GM12878 (cell line): Measurements from ENCODE around the gene COPRS. TPM values are rescaled to one million over a fixed set of nuclear protein-coding genes. Genes with fewer than 3 reads are reported as not detected.
A peak's percentile ranks its signal among the peaks of the same experiment; 100 is the strongest.

Source experiments
- ATAC-seq: fragments of 200-7000 bp; cut with Tn5 transposase; 3 replicates; pipeline ENCODE4 v1.9.1; 2020; ENCODE audit warnings: mild to moderate bottlenecking, moderate library complexity
- BruUV-seq: library from RNA; stranded (reverse); fragments of 400-500 nt; replicated peaks from 2 replicates; lab custom pipeline; 2021; lab: Mats Ljungman, UMichigan
- CTCF ChIA-PET: fragments of 300-600 bp; sonication (Branson Sonifier 250); formaldehyde crosslinking; extraction: SDS; loops from one replicate; lab custom pipeline; 2021; ENCODE audit warnings: inconsistent platforms; lab: Yijun Ruan, JAX
- POLR2A ChIA-PET: fragments of 350-600 bp; formaldehyde crosslinking; extraction: SDS; loops from one replicate; lab custom pipeline; 2021; ENCODE audit warnings: inconsistent platforms; lab: Charles Lee
- RAD21 ChIA-PET: fragments of 300-600 bp; sonication (Branson Sonifier 250); formaldehyde crosslinking; loops from one replicate; lab custom pipeline; 2023; ENCODE audit warnings: antibody characterized with exemption; ENCODE audit not compliant: unreplicated experiment; lab: Charles Lee
- SMC1A ChIA-PET: fragments of 300-600 bp; sonication (Branson Sonifier 250); formaldehyde crosslinking; loops from one replicate; lab custom pipeline; 2023; ENCODE audit not compliant: unreplicated experiment, uncharacterized antibody; lab: Charles Lee
- DNase-seq: peaks from one replicate; pipeline ENCODE4 v3.0.0-alpha.2; 2011; ENCODE audit warnings: low read depth, low spot score
- FAIRE-seq: peaks from 3 replicates; lab custom pipeline; 2011; peaks lifted over from hg19 to GRCh38; lab: Jason Lieb, UNC
- H2AFZ ChIP-seq: 2 replicates; pipeline ENCODE4 v1.6.0; 2011; ENCODE audit warnings: low read depth, low read length, control low read depth; ENCODE audit not compliant: control insufficient read depth
- H3K27ac ChIP-seq: 2 replicates; pipeline ENCODE4 v1.5.1; 2011; ENCODE audit warnings: control low read depth; ENCODE audit not compliant: control insufficient read depth, insufficient read depth
- H3K27me3 ChIP-seq, 2 experiments: replicated peaks in 1 of 2; 2 replicates each; pipeline versions ENCODE4 v1.6.0 to v1.6.1; 2011; ENCODE audit warnings: low read length in 1 of 2; ENCODE audit not compliant: control insufficient read depth in 2 of 2, insufficient read depth in 2 of 2
- H3K36me3 ChIP-seq, 2 experiments: 2 replicates each; pipeline ENCODE4 v1.5.1; 2011; ENCODE audit warnings: low read length in 1 of 2; ENCODE audit not compliant: control insufficient read depth in 2 of 2, insufficient read depth in 2 of 2
- H3K4me1 ChIP-seq: 2 replicates; pipeline ENCODE4 v1.6.1; 2011; ENCODE audit warnings: mild to moderate bottlenecking, low read length, moderate library complexity, mixed read lengths; ENCODE audit not compliant: control insufficient read depth, insufficient read depth
- H3K4me2 ChIP-seq: 2 replicates; pipeline ENCODE4 v1.6.0; 2011; ENCODE audit warnings: control low read depth; ENCODE audit not compliant: control insufficient read depth, insufficient read depth
- H3K4me3 ChIP-seq: fragments of 200-600 bp; sonication (generic); 2 replicates; pipeline ENCODE4 v1.5.1; 2016
- H3K79me2 ChIP-seq: 2 replicates; pipeline ENCODE4 v1.6.0; 2011; ENCODE audit warnings: low read length; ENCODE audit not compliant: control insufficient read depth, insufficient read depth
- H3K9ac ChIP-seq: 2 replicates; pipeline ENCODE4 v1.8.0; 2011; ENCODE audit warnings: low read length, control low read depth, mixed read lengths; ENCODE audit not compliant: control insufficient read depth, insufficient read depth
- H3K9me3 ChIP-seq: replicated peaks from 3 replicates; pipeline ENCODE4 v1.5.1; 2011; ENCODE audit warnings: mild to moderate bottlenecking, low read length; ENCODE audit not compliant: control insufficient read depth, insufficient read depth
- H4K20me1 ChIP-seq: 2 replicates; pipeline ENCODE4 v1.6.0; 2011; ENCODE audit not compliant: control insufficient read depth, insufficient read depth
- BACH1 ChIP-seq: fragments of 450-650 bp; IDR thresholded peaks from 2 replicates; pipeline ENCODE4 v1.6.1; 2017; ENCODE audit warnings: mild to moderate bottlenecking, borderline replicate concordance
- HCFC1 ChIP-seq: fragments of 150-350 bp; IDR thresholded peaks from 2 replicates; pipeline ENCODE4 v1.6.1; 2014; ENCODE audit warnings: low read length
- KDM1A ChIP-seq: fragments of 200-600 bp; sonication (generic); IDR thresholded peaks from 2 replicates; pipeline ENCODE4 v1.6.1; 2016; ENCODE audit warnings: borderline replicate concordance
- SMAD5 ChIP-seq: IDR thresholded peaks from 2 replicates; pipeline ENCODE4 v1.6.1; 2016; ENCODE audit warnings: antibody characterized with exemption, low read depth
- SREBF2 ChIP-seq: IDR thresholded peaks from 2 replicates; pipeline ENCODE4 v1.6.1; 2012; ENCODE audit warnings: mild to moderate bottlenecking, low read length
- YY1 ChIP-seq: IDR thresholded peaks from 2 replicates; pipeline ENCODE4 v1.6.1; 2011; ENCODE audit warnings: low read depth, mild to moderate bottlenecking, low read length
- ZNF622 ChIP-seq: fragments of 450-650 bp; IDR thresholded peaks from 2 replicates; pipeline ENCODE4 v1.6.1; 2017; ENCODE audit warnings: mild to moderate bottlenecking, inconsistent platforms
- whole genome bisulfite sequencing: methylation state at CpG from one replicate; pipeline ENCODE4 v1.1.6; 2016; ENCODE audit warnings: low lambda C conversion rate; ENCODE audit not compliant: insufficient replicate concordance, insufficient coverage; ENCODE audit errors: missing lambda C conversion rate; 5-methylcytosine and 5-hydroxymethylcytosine counted together
- in situ Hi-C: fragments of 300-500 bp; cut with MboI; formaldehyde crosslinking; loops from 9 replicates; pipeline ENCODE4 v1.14.3; 2018; ENCODE audit warnings: mixed read lengths
- intact Hi-C: fragments of 100-400 bp; cut with micrococcal nuclease; formaldehyde crosslinking; loops from one replicate; pipeline ENCODE4 v1.14.2; 2022; ENCODE audit not compliant: unreplicated experiment
- polyA plus RNA-seq, 11 experiments: library from polyadenylated mRNA; depleted of rRNA in 4 of 11; unstranded in 6 of 11; stranded (reverse) in 5 of 11; fragments of >200 nt; fragmentation: Nextera tagmentation in 4 of 11; fragmentation: Illumina TruSeq in 1 of 11; extraction: Ambion mirVana in 4 of 11; extraction: Trizol in 1 of 11; gene quantifications; 1 replicate in 1 of 11; 2 replicates in 10 of 11; pipeline versions ENCODE4 v1.2.1 to v1.2.3, GENCODE V29; 2011 to 2016; ENCODE audit warnings: inconsistent platforms in 2 of 11, missing spikeins in 2 of 11, low read depth in 1 of 11
- total RNA-seq, 4 experiments: library from RNA; depleted of rRNA in 3 of 4; stranded (reverse); fragments of >200 nt in 3 of 4; fragmentation: Illumina TruSeq in 1 of 4; extraction: Trizol in 1 of 4; gene quantifications; 2 replicates each; pipeline versions ENCODE4 v1.2.1 to v1.2.3, GENCODE V29; 2013 to 2021
- TF ChIP-seq, protein P1 (sequence below): fragments of 450-650 bp; IDR thresholded peaks from 2 replicates; pipeline ENCODE4 v1.6.1; 2017; ENCODE audit warnings: low read depth, mild to moderate bottlenecking, moderate library complexity
- TF ChIP-seq, protein P2 (sequence below): IDR thresholded peaks from 2 replicates; pipeline ENCODE4 v1.6.1; 2012; ENCODE audit warnings: low read length, inconsistent platforms

Gene COPRS
- total and polyA plus RNA-seq, 10 of the 15 experiments (the other 5 are each of a cell fraction or from before 2014, with no cell fraction given): 6.3 to 41.9 (median 31.4) TPM

DNA sequence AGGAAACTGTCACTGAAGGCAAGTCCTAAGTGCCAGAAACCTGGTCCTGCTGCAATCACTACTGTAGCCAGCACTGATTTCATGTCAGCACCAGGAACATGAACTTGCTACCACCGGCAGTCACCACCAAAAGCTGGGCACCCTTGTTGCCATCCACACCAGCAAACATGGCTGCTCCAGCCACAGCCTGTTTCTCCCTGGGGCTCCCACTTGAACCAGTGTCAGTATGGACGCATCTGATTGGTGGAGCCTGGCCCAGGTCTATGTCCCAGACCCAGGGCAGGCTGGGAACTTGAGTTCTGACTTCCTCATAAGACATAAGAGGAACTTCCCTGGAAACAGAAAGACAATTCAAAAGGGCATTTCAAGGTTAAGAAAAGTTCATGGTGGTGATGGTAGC, 56.5 kb downstream of the COPRS start:
- no peak overlapping the region for H3K9ac ChIP-seq
- BruUV-seq: no TSS peak
- no peaks in the 10 kb centered on the region for H3K36me3 ChIP-seq
- no peaks in the 10 kb centered on the region for H4K20me1 ChIP-seq
- no peaks in the 10 kb centered on the region for H3K4me1 ChIP-seq
- no peak overlapping the region for H3K27ac ChIP-seq
- TF ChIP-seq SREBF2: no peak
- no peak for TF ChIP-seq KDM1A
- TF ChIP-seq ZNF622: no peak
- TF ChIP-seq, protein P1, sequence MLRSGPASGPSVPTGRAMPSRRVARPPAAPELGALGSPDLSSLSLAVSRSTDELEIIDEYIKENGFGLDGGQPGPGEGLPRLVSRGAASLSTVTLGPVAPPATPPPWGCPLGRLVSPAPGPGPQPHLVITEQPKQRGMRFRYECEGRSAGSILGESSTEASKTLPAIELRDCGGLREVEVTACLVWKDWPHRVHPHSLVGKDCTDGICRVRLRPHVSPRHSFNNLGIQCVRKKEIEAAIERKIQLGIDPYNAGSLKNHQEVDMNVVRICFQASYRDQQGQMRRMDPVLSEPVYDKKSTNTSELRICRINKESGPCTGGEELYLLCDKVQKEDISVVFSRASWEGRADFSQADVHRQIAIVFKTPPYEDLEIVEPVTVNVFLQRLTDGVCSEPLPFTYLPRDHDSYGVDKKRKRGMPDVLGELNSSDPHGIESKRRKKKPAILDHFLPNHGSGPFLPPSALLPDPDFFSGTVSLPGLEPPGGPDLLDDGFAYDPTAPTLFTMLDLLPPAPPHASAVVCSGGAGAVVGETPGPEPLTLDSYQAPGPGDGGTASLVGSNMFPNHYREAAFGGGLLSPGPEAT: no peak
- TF ChIP-seq, protein P2, sequence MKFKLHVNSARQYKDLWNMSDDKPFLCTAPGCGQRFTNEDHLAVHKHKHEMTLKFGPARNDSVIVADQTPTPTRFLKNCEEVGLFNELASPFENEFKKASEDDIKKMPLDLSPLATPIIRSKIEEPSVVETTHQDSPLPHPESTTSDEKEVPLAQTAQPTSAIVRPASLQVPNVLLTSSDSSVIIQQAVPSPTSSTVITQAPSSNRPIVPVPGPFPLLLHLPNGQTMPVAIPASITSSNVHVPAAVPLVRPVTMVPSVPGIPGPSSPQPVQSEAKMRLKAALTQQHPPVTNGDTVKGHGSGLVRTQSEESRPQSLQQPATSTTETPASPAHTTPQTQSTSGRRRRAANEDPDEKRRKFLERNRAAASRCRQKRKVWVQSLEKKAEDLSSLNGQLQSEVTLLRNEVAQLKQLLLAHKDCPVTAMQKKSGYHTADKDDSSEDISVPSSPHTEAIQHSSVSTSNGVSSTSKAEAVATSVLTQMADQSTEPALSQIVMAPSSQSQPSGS: no peak
- 0 out of 2 replicates have a peak, but pooled peaks have one; percentile 18 for TF ChIP-seq YY1
- TF ChIP-seq BACH1: no peak
- peak; percentile 33; the same call in 1 of the 2 replicates for TF ChIP-seq HCFC1
- TF ChIP-seq SMAD5: no peak
- no peaks in the 10 kb centered on the region for H3K9me3 ChIP-seq
- WGBS: 51% methylated on average over 2 of the region's 2 CpGs
- no peaks in the 10 kb centered on the region for H3K79me2 ChIP-seq
- in situ Hi-C loops (no loop called here), intact Hi-C loops (no loop called here)
- no peak overlapping the region for H3K4me3 ChIP-seq
- ChIA-PET SMC1A (no interaction called here), POLR2A (no interaction called here), CTCF (interaction anchor here (1.2 kb wide), 1 partner anchor 40 kb away, joined by 3 read pairs; no protein-coding TSS in a partner anchor), RAD21 (no interaction called here)
- H3K4me2 ChIP-seq: no peak overlapping the region
- H3K27me3 ChIP-seq: no peaks in the 10 kb centered on the region; a peak in 1 of 4 replicates
- DNase-seq (no peak), FAIRE-seq (no peak), ATAC-seq (peak; percentile 52; the same call in 2 of the 3 replicates)
- no peak overlapping the region; the same call in 1 of the 2 replicates for H2AFZ ChIP-seq

Other genes with a start within 250 kb of the COPRS start
- gene UTP6, start 42.5 kb upstream of the COPRS start, total RNA-seq (2014; rRNA removed): 47.4 and 65.7 TPM in 2 replicates
- gene UTP6, start 42.5 kb upstream of the COPRS start, total RNA-seq (2014; rRNA removed; fragmentation: Illumina TruSeq; extraction: Trizol): 69.4 and 69.9 TPM in 2 replicates
- gene UTP6, start 42.5 kb upstream of the COPRS start, total RNA-seq (2021): 90.8 and 91.7 TPM in 2 replicates
- gene UTP6, start 42.5 kb upstream of the COPRS start, polyA plus RNA-seq (2011; rRNA removed): 76.6 and 130 TPM in 2 replicates
- 59.3 and 69.8 TPM in 2 replicates for gene UTP6, start 42.5 kb upstream of the COPRS start, polyA plus RNA-seq (2014; fragmentation: Illumina TruSeq; extraction: Trizol)
- 100 to 1,000 TPM; 134 to 137 TPM for gene UTP6, start 42.5 kb upstream of the COPRS start, polyA plus RNA-seq (2014; fragmentation: Nextera tagmentation; extraction: Ambion mirVana)
- 59.8 and 70.2 TPM in 2 replicates for gene UTP6, start 42.5 kb upstream of the COPRS start, polyA plus RNA-seq (2014; rRNA removed)
- 100 to 1,000 TPM; 136 to 138 TPM for gene UTP6, start 42.5 kb upstream of the COPRS start, polyA plus RNA-seq (2016; fragmentation: Nextera tagmentation; extraction: Ambion mirVana)
- gene SUZ12, start 77.8 kb upstream of the COPRS start, total RNA-seq (2014; rRNA removed): 19.2 and 23.9 TPM in 2 replicates
- gene SUZ12, start 77.8 kb upstream of the COPRS start, total RNA-seq (2014; rRNA removed; fragmentation: Illumina TruSeq; extraction: Trizol): 65.6 and 66.5 TPM in 2 replicates
- gene SUZ12, start 77.8 kb upstream of the COPRS start, total RNA-seq (2021): 47.9 and 48.8 TPM in 2 replicates
- gene SUZ12, start 77.8 kb upstream of the COPRS start, polyA plus RNA-seq (2011; rRNA removed): 48.5 and 77.0 TPM in 2 replicates
- 69.2 and 84.4 TPM in 2 replicates for gene SUZ12, start 77.8 kb upstream of the COPRS start, polyA plus RNA-seq (2014; fragmentation: Illumina TruSeq; extraction: Trizol)
- gene SUZ12, start 77.8 kb upstream of the COPRS start, polyA plus RNA-seq (2014; fragmentation: Nextera tagmentation; extraction: Ambion mirVana): 10 to 100 TPM; 25.5 to 32.0 TPM
- 28.9 and 37.1 TPM in 2 replicates for gene SUZ12, start 77.8 kb upstream of the COPRS start, polyA plus RNA-seq (2014; rRNA removed)
- 10 to 100 TPM; 23.7 to 26.1 TPM for gene SUZ12, start 77.8 kb upstream of the COPRS start, polyA plus RNA-seq (2016; fragmentation: Nextera tagmentation; extraction: Ambion mirVana)
- gene LRRC37B, start 148.1 kb upstream of the COPRS start, total RNA-seq (2014; rRNA removed): 9.1 and 9.6 TPM in 2 replicates
- gene LRRC37B, start 148.1 kb upstream of the COPRS start, total RNA-seq (2014; rRNA removed; fragmentation: Illumina TruSeq; extraction: Trizol): 11.2 and 13.2 TPM in 2 replicates
- 8.8 and 12.5 TPM in 2 replicates for gene LRRC37B, start 148.1 kb upstream of the COPRS start, total RNA-seq (2021)
- 25.5 and 25.7 TPM in 2 replicates for gene LRRC37B, start 148.1 kb upstream of the COPRS start, polyA plus RNA-seq (2011; rRNA removed)
- gene LRRC37B, start 148.1 kb upstream of the COPRS start, polyA plus RNA-seq (2014; fragmentation: Illumina TruSeq; extraction: Trizol): 11.0 and 18.4 TPM in 2 replicates
- 1 to 10 TPM; 3.2 to 3.4 TPM for gene LRRC37B, start 148.1 kb upstream of the COPRS start, polyA plus RNA-seq (2014; fragmentation: Nextera tagmentation; extraction: Ambion mirVana)
- 8.9 TPM in 2 replicates for gene LRRC37B, start 148.1 kb upstream of the COPRS start, polyA plus RNA-seq (2014; rRNA removed)
- 1 to 10 TPM; 4.2 to 6.2 TPM for gene LRRC37B, start 148.1 kb upstream of the COPRS start, polyA plus RNA-seq (2016; fragmentation: Nextera tagmentation; extraction: Ambion mirVana)